Loucy (cell line): ENCODE measurements around the gene ZNF57.

Experiments used
- EZH2phosphoT487 ChIP-seq: fragments of 200-600 bp; IDR thresholded peaks from 2 replicates; pipeline ENCODE4 v1.6.1; 2018; ENCODE audit warnings: antibody characterized with exemption, mild to moderate bottlenecking, moderate library complexity, borderline replicate concordance
- TF ChIP-seq, protein P1 (sequence below): fragments of 200-600 bp; sonication (generic); conservative IDR thresholded peaks from 2 replicates; pipeline ENCODE4 v1.5.1; 2014; ENCODE audit warnings: mild to moderate bottlenecking, antibody characterized with exemption, low read length

DNA sequence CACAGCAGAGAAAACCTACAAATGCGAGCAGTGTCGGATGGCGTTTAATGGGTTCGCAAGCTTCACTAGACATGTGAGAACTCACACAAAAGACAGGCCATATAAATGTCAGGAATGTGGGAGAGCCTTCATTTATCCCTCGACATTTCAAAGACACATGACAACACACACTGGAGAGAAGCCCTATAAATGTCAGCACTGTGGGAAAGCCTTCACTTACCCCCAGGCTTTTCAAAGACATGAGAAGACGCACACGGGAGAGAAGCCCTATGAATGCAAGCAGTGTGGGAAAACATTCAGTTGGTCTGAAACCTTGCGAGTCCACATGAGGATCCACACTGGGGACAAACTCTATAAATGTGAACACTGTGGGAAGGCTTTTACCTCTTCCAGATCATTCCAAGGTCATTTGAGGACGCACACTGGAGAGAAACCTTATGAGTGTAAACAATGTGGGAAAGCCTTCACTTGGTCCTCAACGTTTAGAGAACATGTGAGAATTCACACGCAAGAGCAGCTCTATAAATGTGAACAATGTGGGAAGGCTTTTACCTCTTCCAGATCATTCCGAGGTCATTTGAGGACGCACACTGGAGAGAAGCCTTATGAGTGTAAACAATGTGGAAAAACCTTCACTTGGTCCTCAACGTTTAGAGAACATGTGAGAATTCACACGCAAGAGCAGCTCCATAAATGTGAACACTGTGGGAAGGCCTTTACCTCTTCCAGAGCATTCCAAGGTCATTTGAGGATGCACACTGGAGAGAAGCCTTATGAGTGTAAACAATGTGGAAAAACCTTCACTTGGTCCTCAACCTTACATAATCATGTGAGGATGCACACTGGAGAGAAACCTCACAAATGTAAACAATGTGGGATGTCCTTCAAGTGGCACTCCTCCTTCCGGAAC lies 16.8 kb downstream of the ZNF57 start:
- no peak for TF ChIP-seq EZH2phosphoT487
- TF ChIP-seq, protein P1, sequence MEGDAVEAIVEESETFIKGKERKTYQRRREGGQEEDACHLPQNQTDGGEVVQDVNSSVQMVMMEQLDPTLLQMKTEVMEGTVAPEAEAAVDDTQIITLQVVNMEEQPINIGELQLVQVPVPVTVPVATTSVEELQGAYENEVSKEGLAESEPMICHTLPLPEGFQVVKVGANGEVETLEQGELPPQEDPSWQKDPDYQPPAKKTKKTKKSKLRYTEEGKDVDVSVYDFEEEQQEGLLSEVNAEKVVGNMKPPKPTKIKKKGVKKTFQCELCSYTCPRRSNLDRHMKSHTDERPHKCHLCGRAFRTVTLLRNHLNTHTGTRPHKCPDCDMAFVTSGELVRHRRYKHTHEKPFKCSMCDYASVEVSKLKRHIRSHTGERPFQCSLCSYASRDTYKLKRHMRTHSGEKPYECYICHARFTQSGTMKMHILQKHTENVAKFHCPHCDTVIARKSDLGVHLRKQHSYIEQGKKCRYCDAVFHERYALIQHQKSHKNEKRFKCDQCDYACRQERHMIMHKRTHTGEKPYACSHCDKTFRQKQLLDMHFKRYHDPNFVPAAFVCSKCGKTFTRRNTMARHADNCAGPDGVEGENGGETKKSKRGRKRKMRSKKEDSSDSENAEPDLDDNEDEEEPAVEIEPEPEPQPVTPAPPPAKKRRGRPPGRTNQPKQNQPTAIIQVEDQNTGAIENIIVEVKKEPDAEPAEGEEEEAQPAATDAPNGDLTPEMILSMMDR, result no peak
